Vagina (tissue), 2 donors: ENCODE data around the gene ACVR1.

ENCODE experiments used
- POLR2AphosphoS5 ChIP-seq, 2 donors: sonication (generic); formaldehyde crosslinking; IDR thresholded peaks; one replicate each; pipeline ENCODE4 v1.9.0; 2017; ENCODE audit warnings: antibody characterized with exemption in 2 of 2, mild to moderate bottlenecking in 2 of 2, low read depth in 1 of 2; ENCODE audit not compliant: insufficient read depth in 1 of 2
- TF ChIP-seq, protein P1 (sequence below), 3 experiments: fragments of 450-650 bp in 2 of 3; fragments of 200-600 bp in 1 of 3; sonication (generic) in 1 of 3; IDR thresholded peaks; one replicate each; pipeline ENCODE4 v1.5.1; 2017 to 2019; ENCODE audit warnings: antibody characterized with exemption in 3 of 3, mild to moderate bottlenecking in 2 of 3, moderate library complexity in 2 of 3

DNA sequence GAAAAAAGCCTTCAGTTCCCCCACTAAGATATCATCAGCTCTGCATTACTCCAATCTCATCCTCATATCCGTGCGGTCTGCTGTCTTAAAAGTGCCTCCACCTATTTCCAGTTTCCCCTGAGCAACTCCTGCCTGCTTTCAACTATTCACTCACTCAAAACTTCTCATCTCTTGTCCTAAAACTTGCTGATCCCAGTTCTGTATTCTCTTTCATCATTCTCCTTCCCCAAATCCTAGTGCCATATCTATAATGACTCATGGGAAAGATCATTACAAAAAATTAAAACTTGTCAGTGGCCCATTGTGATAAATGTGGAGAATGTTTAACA lies 20.0 kb downstream of the ACVR1 start:
- TF ChIP-seq, protein P1, sequence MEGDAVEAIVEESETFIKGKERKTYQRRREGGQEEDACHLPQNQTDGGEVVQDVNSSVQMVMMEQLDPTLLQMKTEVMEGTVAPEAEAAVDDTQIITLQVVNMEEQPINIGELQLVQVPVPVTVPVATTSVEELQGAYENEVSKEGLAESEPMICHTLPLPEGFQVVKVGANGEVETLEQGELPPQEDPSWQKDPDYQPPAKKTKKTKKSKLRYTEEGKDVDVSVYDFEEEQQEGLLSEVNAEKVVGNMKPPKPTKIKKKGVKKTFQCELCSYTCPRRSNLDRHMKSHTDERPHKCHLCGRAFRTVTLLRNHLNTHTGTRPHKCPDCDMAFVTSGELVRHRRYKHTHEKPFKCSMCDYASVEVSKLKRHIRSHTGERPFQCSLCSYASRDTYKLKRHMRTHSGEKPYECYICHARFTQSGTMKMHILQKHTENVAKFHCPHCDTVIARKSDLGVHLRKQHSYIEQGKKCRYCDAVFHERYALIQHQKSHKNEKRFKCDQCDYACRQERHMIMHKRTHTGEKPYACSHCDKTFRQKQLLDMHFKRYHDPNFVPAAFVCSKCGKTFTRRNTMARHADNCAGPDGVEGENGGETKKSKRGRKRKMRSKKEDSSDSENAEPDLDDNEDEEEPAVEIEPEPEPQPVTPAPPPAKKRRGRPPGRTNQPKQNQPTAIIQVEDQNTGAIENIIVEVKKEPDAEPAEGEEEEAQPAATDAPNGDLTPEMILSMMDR (IDR thresholded peaks at IDR 0.05), result no peak
- no peak for TF ChIP-seq POLR2AphosphoS5 (IDR thresholded peaks at IDR 0.05; ENCODE audit: insufficient read depth in 1 of 2, low read depth in 1 of 2)
